ENCODE results near the gene SDC4.
A peak's percentile ranks its signal among the peaks of the same experiment; 100 is the strongest.
"Not testable (repeated sequence)": the region's sequence is repeated elsewhere in the genome, so short reads cannot be mapped to it uniquely, and the experiment has no call there.

Gene SDC4

DNA sequence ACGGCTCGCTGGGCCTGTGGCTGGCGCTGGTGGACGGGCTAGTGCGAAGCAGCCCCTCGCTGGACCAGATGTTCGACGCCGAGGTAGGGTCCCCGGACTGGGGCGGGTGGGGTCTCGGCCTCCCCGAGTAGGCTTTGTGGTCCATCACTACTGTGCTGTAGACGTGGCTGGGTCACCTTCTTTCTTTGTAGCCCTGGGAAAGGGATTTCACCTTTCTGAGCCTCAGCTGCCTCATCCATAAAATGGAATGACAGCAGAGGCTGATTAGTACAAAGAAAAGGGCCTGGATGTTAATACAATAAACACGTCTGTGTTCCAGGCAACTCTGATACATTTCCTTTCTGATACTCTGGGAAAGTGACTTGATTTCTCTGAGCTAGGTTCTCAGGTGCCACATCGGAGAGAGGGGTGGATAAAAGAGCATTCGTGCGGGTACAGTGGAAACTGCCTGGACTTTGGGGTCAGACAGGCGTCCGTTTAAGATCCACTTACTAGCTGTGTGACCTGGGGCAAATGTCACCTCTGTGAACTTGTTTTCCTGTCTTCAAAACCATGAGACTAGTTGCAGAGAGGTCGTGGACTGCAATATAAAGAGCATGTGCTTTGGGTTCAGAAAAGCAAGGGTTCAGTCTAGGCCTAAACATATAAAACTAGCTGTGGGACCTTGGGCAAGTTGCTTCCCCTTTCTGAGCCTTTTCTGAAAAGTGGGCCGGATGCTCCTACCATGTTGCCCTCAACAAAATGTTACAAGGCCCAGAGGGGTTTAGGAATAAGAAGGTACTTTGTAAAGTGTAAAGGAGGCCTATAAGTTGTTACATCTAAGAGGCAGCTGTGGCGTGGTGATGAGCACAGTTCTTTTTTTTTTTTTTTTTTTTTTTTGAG, 15.6 kb upstream of the SDC4 start:
- no peak for DNase-seq

GRCh38 chr20:45362804-45363610, 14.8 kb upstream of the SDC4 start, which contains the start of gene SYS1:
TSS of gene SYS1 (plus strand) at chr20:45363156. CDS start at chr20:45363532, 376 bp downstream.
- DNase-seq = peak; percentile 99

GRCh38 chr20:45361793-45362192, 13.6 kb upstream of the SDC4 start:
- DNase-seq = no peak

GRCh38 chr20:45359406-45360148, 11.4 kb upstream of the SDC4 start:
- DNase-seq = peak; percentile 94

DNA sequence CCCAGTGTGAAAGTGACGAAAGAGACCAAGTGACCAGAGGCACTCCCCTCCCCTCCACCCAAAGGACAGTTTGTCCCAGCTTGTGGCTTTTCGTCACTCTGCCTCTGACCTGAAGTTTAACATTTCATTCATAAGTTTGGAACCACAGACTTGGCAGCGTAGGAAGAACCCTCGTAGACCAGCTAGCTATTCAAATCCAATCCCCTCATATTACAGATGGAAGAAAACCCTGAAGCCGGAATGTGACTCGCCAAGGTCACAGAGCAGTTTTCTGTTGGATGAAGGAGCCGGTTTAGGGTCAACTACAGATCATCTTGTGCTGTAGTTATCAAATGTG, 10.8 kb upstream of the SDC4 start:
- DNase-seq = no peak

- DNase-seq = no peak
Measured at GRCh38 chr20:45358282-45359068, 10.3 kb upstream of the SDC4 start.

DNA sequence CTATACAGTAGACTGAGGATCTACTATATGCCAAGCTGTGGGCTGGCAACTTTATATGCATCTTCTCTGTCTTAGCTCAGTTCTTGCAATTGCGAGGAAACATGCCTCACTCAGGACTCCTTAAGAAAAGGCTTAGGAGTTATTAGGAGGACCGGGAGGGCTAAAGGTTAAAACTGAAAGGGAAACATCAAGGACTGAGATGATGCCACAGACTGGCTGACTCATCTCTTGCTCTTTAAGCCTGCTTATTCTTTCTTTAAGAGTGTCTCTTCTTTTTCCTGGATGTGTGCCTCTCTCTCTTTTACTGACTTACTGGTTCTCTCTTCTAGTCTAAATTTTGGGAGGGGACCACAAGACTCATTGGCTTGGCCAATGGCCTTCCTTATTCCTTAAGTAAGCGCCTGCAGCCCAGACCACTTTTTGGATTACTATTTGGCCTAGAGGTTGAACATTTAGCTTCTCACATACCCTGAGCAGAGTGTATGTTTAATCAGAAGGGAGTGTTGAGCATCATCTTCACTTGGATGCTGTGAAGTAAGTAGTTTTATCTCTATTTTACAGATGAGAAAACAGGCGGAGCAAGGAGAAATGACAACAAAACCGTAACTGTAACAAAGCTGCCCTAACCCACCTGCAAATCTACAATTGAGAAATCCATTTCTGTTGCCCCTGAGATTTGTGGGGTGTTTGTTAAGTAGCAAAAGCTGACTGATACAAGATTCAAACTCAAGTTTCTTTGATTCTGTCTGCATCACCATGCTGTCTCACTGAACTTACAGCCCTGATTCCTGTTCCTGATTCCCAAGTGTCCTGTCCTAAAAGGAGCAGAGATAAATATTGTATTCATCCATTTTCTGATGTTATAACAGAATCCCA, 7.2 kb upstream of the SDC4 start:
- peak; percentile 66 for DNase-seq

GRCh38 chr20:45354423-45355208, 6.4 kb upstream of the SDC4 start:
- no peak for DNase-seq

- DNase-seq = no peak
Measured at GRCh38 chr20:45353746-45354145, 5.5 kb upstream of the SDC4 start.

- no peak for DNase-seq
Measured at GRCh38 chr20:45352729-45353128, 4.5 kb upstream of the SDC4 start.

GRCh38 chr20:45350795-45351194, 2.6 kb upstream of the SDC4 start:
- not testable (repeated sequence) for DNase-seq

- DNase-seq = no peak
Measured at GRCh38 chr20:45350217-45350616, 2.0 kb upstream of the SDC4 start.

GRCh38 chr20:45347297-45347935, 808 bp downstream of the SDC4 start:
- no peak for DNase-seq

- DNase-seq = no peak
Measured at GRCh38 chr20:45346851-45347250, 1.4 kb downstream of the SDC4 start.

- peak; percentile 78 for DNase-seq
Measured at GRCh38 chr20:45346291-45346718, 1.9 kb downstream of the SDC4 start.

- peak; percentile 69 for DNase-seq
Measured at GRCh38 chr20:45345104-45345936, 2.9 kb downstream of the SDC4 start.

DNA sequence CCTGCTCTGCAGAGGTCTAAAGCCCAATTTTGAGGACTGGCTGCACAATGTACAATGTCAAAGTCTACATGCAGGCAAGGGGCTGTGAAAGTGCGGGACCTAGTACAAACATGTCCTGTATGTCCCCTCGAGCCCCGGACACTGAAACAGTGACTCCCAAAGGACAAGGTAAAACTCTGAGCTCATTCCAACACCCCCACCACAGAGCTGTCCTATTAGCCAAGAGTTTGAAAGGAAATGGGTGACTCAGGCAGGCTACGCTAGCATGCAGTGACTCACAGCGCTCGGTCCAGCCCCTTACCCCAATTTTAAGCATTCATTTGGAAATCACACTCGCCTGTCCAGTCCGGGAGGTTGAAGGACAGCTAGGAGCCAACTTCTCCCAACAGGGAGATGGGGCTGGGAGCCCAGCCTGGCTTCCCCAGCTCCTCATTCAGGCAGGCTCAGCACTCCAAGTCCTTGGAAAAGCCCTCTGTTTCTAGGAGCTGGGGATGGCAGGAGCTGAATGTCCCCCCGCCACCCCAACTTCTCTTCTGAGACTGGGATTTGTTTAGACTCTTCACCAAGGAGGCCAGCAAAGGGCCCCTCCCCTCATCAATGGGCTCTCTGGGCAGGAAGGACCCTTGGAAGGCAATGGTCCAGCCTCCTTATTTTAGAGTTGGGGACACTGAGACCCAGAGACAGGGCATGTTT, 3.9 kb downstream of the SDC4 start:
- peak; percentile 97 for DNase-seq

DNA sequence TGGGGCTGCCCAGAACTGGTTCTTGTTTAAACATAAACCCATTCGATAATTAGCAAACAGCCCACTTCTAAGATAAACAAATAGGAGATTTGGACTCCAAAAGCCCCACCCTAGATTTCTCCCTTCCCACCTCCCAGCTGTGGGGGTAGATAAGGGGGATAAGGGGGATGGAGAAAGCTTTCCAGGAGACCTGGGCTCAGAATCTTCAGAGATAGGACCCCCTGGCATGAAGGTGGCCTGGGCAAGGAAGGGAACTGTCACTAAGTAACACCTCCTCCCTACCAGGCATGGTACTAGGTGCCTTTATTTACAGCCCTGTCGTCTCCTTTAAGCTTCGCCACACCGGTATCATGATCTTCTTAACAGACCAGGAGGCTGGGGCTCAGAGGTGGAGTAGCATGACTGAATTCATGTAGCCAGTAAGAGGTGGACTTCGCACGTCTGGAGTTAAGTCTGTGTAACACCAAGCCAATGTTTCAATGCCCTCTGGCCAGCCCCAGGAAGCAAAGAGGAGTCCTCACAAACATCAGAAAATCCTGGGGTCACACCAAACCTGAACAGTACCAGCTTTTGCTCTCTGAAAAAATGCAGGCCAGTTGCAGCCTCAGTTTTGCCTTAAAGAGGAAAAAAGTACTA, 4.6 kb downstream of the SDC4 start:
- DNase-seq = no peak
